PC-9 (cell line): ENCODE measurements around the gene LNX1. TPM values are rescaled to one million over a fixed set of nuclear protein-coding genes. Genes with fewer than 3 reads are reported as not detected.

Experiments used
- BruUV-seq: library from RNA; stranded (reverse); fragments of 400-500 nt; replicated peaks from 2 replicates; lab custom pipeline; 2021; lab: Mats Ljungman, UMichigan
- CTCF ChIA-PET: fragments of 300-600 bp; sonication (Branson Sonifier 250); formaldehyde crosslinking; loops from one replicate; lab custom pipeline; 2022; ENCODE audit warnings: antibody characterized with exemption; lab: Charles Lee
- POLR2A ChIA-PET: fragments of 300-600 bp; sonication (Branson Sonifier 250); formaldehyde crosslinking; loops from one replicate; lab custom pipeline; 2022; ENCODE audit warnings: antibody characterized with exemption; ENCODE audit not compliant: unreplicated experiment; lab: Charles Lee
- DNase-seq, 2 experiments: peaks; one replicate each; pipeline versions ENCODE4 v3.0.0 to v3.0.0-alpha.2; 2015 to 2022; ENCODE audit warnings: mixed read lengths in 1 of 2
- H2AFZ ChIP-seq: fragments of 200-600 bp; sonication (generic); 2 replicates; pipeline ENCODE4 v1.8.1; 2017; ENCODE audit warnings: antibody characterized with exemption
- H3F3A ChIP-seq: fragments of 200-600 bp; sonication (generic); 2 replicates; pipeline ENCODE4 v1.8.1; 2017; ENCODE audit warnings: antibody characterized with exemption, mild to moderate bottlenecking, low read depth; ENCODE audit not compliant: insufficient read depth
- H3K27ac ChIP-seq: fragments of 200-600 bp; sonication (generic); 2 replicates; pipeline ENCODE4 v1.6.1; 2016; ENCODE audit warnings: mixed run types
- H3K27me3 ChIP-seq: fragments of 200-600 bp; sonication (generic); 2 replicates; pipeline ENCODE4 v1.6.1; 2016; ENCODE audit warnings: low read depth, mixed run types; ENCODE audit not compliant: insufficient read depth
- H3K36me3 ChIP-seq: fragments of 200-600 bp; sonication (generic); 2 replicates; pipeline ENCODE4 v1.6.1; 2016; ENCODE audit warnings: low read depth, mixed run types
- H3K4me1 ChIP-seq: fragments of 200-600 bp; sonication (generic); replicated peaks from 2 replicates; pipeline ENCODE4 v1.6.1; 2016; ENCODE audit warnings: mixed run types; ENCODE audit not compliant: insufficient read depth
- H3K4me2 ChIP-seq: fragments of 200-600 bp; sonication (generic); 2 replicates; pipeline ENCODE4 v1.6.1; 2017; ENCODE audit warnings: mixed run types
- H3K4me3 ChIP-seq: fragments of 200-600 bp; sonication (generic); 2 replicates; pipeline ENCODE4 v1.6.1; 2016; ENCODE audit warnings: mixed run types
- H3K79me2 ChIP-seq: fragments of 200-600 bp; sonication (generic); 2 replicates; pipeline ENCODE4 v1.6.1; 2017; ENCODE audit warnings: low read depth, mixed run types
- H3K9me2 ChIP-seq: fragments of 200-600 bp; sonication (generic); 2 replicates; pipeline ENCODE4 v1.8.1; 2017; ENCODE audit warnings: mild to moderate bottlenecking; ENCODE audit not compliant: insufficient read depth
- H3K9me3 ChIP-seq: fragments of 200-600 bp; sonication (generic); 2 replicates; pipeline ENCODE4 v1.8.1; 2016; ENCODE audit warnings: low read depth; ENCODE audit not compliant: insufficient read depth
- H4K20me1 ChIP-seq: fragments of 200-600 bp; sonication (generic); 2 replicates; pipeline ENCODE4 v1.8.1; 2017; ENCODE audit not compliant: insufficient read depth
- EZH2 ChIP-seq: fragments of 200-600 bp; sonication (generic); IDR thresholded peaks from 2 replicates; pipeline ENCODE4 v1.8.0; 2017; ENCODE audit warnings: antibody characterized with exemption, low read depth
- intact Hi-C: fragments of 100-400 bp; cut with micrococcal nuclease; formaldehyde crosslinking; loops from one replicate; pipeline ENCODE4 v1.10.0; 2022; ENCODE audit not compliant: unreplicated experiment
- total RNA-seq: library from RNA; stranded (reverse); gene quantifications from 2 replicates; pipeline ENCODE4 v1.2.3, GENCODE V29; 2021
- TF ChIP-seq, protein P1 (sequence below): fragments of 200-600 bp; sonication (generic); conservative IDR thresholded peaks from 2 replicates; pipeline ENCODE4 v1.6.1; 2017; ENCODE audit warnings: mixed run types, antibody characterized with exemption, mild to moderate bottlenecking, moderate library complexity

LNX1 gene
- total RNA-seq, 1 experiment from 2014 or later = 3.4 TPM

DNA sequence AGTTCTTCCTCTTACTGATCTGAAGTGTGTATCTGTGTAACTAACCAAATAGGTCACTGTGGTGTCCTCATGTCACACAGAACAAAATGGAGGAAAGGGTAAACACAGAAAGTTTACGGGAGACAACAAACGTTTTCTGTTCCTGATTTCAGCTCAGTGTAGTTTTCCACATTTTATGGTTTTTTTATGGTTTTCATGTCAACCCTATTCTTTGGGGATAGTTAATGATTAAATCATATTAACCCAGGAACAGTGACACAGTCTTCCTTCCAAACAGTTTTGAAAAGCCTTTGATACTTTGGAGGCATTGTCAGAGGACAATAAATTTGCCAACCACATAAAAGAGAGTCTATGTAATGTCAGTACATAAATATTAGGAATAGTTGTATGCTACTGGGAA, 4.2 kb downstream of the LNX1 start:
- H3K4me3 ChIP-seq = no peak overlapping the region
- no peak overlapping the region for H3K27ac ChIP-seq
- no peaks in the 10 kb centered on the region for H3K9me3 ChIP-seq
- CTCF ChIA-PET = no interaction called here
- H3K27me3 ChIP-seq = no peaks in the 10 kb centered on the region
- H3K79me2 ChIP-seq = no peaks in the 10 kb centered on the region
- no peak overlapping the region for H3K4me2 ChIP-seq
- no peak for DNase-seq
- no peaks in the 10 kb centered on the region for H3K9me2 ChIP-seq
- no peak for TF ChIP-seq EZH2
- TF ChIP-seq, protein P1, sequence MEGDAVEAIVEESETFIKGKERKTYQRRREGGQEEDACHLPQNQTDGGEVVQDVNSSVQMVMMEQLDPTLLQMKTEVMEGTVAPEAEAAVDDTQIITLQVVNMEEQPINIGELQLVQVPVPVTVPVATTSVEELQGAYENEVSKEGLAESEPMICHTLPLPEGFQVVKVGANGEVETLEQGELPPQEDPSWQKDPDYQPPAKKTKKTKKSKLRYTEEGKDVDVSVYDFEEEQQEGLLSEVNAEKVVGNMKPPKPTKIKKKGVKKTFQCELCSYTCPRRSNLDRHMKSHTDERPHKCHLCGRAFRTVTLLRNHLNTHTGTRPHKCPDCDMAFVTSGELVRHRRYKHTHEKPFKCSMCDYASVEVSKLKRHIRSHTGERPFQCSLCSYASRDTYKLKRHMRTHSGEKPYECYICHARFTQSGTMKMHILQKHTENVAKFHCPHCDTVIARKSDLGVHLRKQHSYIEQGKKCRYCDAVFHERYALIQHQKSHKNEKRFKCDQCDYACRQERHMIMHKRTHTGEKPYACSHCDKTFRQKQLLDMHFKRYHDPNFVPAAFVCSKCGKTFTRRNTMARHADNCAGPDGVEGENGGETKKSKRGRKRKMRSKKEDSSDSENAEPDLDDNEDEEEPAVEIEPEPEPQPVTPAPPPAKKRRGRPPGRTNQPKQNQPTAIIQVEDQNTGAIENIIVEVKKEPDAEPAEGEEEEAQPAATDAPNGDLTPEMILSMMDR = no peak
- no TSS peak for BruUV-seq
- H4K20me1 ChIP-seq = no peaks in the 10 kb centered on the region
- peaks cover 4% of the 10 kb centered on the region; the same call in 1 of the 2 replicates for H3F3A ChIP-seq
- no peak overlapping the region for H2AFZ ChIP-seq
- intact Hi-C loops = no loop called here
- peaks cover 11% of the 10 kb centered on the region for H3K4me1 ChIP-seq
- POLR2A ChIA-PET = no interaction called here
- H3K36me3 ChIP-seq = no peaks in the 10 kb centered on the region

DNA sequence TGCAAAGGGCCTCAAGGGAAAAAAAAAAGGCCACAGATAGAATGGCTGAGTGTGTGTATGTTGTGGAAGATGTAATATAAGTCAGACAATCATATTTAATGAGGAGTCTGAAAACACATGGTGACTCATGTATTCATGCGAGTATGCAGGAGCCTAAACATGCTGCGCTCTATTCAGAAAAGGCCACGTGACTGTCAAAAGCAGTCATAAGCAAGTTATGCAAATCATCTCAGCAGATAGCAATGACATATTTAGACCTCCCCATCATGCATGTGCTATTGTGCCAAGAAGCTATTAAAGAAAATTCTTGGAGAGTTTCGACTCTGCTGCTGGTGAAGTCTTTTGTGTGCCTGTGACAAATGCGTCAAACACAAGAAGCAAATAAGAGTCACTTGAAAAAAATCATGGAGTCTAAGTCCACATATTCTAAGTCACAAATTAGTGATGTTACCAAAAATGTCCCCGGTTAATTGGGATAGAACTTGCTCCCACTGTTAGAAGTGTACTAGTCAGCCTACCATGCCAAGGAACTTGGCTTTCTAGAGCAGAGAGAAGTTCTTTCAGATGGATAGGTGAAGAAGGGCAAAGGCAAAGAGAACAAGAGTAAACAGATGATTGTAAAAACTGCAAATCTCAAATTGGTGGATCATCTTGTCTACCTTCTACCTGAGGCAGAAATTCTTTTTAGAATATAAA, 5.0 kb downstream of the LNX1 start:
- H3F3A ChIP-seq = peaks cover 3% of the 10 kb centered on the region; the same call in 1 of the 2 replicates
- no peaks in the 10 kb centered on the region for H4K20me1 ChIP-seq
- intact Hi-C loops = no loop called here
- DNase-seq = no peak
- no peaks in the 10 kb centered on the region for H3K79me2 ChIP-seq
- H3K27me3 ChIP-seq = no peaks in the 10 kb centered on the region
- no peak overlapping the region for H3K4me2 ChIP-seq
- CTCF ChIA-PET = no interaction called here
- H3K27ac ChIP-seq = no peak overlapping the region
- no TSS peak for BruUV-seq
- TF ChIP-seq, protein P1 = no peak
- no peak for TF ChIP-seq EZH2
- H3K4me1 ChIP-seq = peaks cover 5% of the 10 kb centered on the region
- no peaks in the 10 kb centered on the region for H3K9me2 ChIP-seq
- H3K9me3 ChIP-seq = no peaks in the 10 kb centered on the region
- no peak overlapping the region for H3K4me3 ChIP-seq
- no peak overlapping the region for H2AFZ ChIP-seq
- H3K36me3 ChIP-seq = no peaks in the 10 kb centered on the region
- POLR2A ChIA-PET = no interaction called here

DNA sequence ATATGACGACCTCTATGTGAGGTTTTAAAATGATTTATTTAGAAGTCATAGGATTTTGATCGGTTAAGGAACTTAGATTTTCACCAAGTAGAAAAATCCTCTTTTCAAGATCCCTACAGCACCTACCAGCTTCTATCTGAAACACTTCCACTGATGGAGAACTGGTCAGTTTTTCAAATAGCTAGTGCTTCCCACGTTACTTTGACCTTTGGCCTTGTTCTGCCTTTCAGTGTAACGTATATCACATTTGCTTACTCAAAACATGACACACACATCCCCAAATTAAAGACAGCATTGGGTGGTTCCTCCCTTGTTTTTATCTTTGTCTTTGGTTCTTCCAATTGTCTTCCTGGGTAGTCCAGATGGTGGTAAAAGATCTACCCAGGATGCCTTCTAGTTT, 6.6 kb downstream of the LNX1 start:
- H3K4me3 ChIP-seq = no peak overlapping the region
- intact Hi-C loops = no loop called here
- CTCF ChIA-PET = no interaction called here
- H3K9me2 ChIP-seq = no peaks in the 10 kb centered on the region
- H3K4me1 ChIP-seq = no peaks in the 10 kb centered on the region
- no peak overlapping the region for H2AFZ ChIP-seq
- DNase-seq = no peak
- no peak for TF ChIP-seq EZH2
- TF ChIP-seq, protein P1 = no peak
- H3K9me3 ChIP-seq = no peaks in the 10 kb centered on the region
- no peaks in the 10 kb centered on the region for H4K20me1 ChIP-seq
- no peaks in the 10 kb centered on the region for H3K79me2 ChIP-seq
- no peak overlapping the region for H3K27ac ChIP-seq
- POLR2A ChIA-PET = no interaction called here
- BruUV-seq = no TSS peak
- H3K36me3 ChIP-seq = no peaks in the 10 kb centered on the region
- no peak overlapping the region for H3K4me2 ChIP-seq
- H3F3A ChIP-seq = no peaks in the 10 kb centered on the region
- no peaks in the 10 kb centered on the region for H3K27me3 ChIP-seq
